ENCODE measurements around the gene FAM234B.

The FAM234B gene

DNA sequence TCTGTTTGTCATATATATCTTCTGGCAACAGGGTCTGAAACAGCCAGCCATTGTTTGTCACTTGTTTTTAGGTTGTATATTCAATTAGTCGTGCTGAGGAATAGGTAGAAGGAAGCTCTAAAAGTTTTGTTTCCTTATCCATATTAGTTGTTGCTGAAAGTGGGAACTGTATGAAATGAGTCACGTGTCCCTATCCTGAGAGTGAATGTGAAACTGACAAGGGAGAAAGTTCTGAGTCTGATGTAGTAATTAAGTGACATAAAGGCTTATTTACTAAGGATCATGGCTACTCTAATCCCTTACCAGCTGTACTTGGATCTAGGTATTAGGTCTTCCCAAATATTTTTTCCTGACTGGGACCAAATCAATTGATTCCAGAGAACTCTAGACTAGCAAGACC is 16.4 kb downstream of the FAM234B start:
- no peak overlapping the region for H3K4me3 ChIP-seq (ENCODE audit: low read depth, low read length)
- no peak for TF ChIP-seq CTCF (IDR thresholded peaks at IDR 0.05; ENCODE audit: borderline replicate concordance, insufficient read depth, low read depth, low read length)

DNA sequence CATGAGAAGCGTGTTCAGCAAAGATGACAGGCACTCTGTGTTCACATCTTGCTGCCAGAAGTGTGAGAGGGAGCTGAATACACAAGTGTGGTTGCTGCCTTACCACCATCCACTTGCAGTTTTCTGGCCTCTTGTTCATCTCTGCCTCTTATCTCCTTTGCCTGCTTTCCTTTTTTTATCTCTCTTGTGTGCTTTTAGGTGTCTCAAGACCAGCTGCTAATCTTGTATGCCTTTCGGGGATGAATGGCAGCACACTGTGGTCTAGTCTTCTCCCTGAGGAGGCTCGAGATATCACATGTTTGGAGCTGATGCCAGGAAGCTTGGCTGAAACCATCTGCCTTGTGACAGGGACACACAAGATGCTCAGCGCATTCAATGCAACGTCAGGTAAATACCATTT is 17.2 kb downstream of the FAM234B start:
- no peak overlapping the region for H3K4me3 ChIP-seq (ENCODE audit: low read depth, low read length)
- no peak for TF ChIP-seq CTCF (IDR thresholded peaks at IDR 0.05; ENCODE audit: borderline replicate concordance, insufficient read depth, low read depth, low read length)

- no peak overlapping the region for H3K4me3 ChIP-seq (ENCODE audit: low read depth, low read length)
- no peak for TF ChIP-seq CTCF (IDR thresholded peaks at IDR 0.05; ENCODE audit: borderline replicate concordance, insufficient read depth, low read depth, low read length)
Observed at GRCh38 chr12:13062669-13063068, 18.5 kb downstream of the FAM234B start.

- H3K4me3 ChIP-seq (ENCODE audit: low read depth, low read length), result no peak overlapping the region
- no peak for TF ChIP-seq CTCF (IDR thresholded peaks at IDR 0.05; ENCODE audit: borderline replicate concordance, insufficient read depth, low read depth, low read length)
Observed at GRCh38 chr12:13066014-13066413, 21.8 kb downstream of the FAM234B start.

DNA sequence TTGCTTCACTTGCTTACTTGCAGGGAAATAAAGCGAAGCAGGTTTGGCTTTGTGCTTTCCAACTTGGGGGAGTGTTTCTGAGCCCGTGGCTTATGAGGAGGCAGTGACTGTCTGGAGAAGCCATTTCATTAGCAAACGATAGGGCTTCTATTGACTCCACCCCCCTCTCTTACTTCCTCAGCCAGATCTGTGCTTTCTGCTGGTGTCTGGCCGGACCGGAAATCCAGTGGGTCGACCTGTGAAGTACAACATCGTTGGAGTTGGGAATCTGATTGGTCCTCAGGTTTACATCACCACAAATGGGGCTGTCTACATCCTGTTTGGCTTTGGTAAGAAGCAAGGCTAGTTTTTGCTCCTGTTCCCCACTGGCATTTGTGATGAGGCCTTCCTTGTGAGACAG is 22.3 kb downstream of the FAM234B start:
- H3K4me3 ChIP-seq (ENCODE audit: low read depth, low read length), result no peak overlapping the region
- no peak for TF ChIP-seq CTCF (IDR thresholded peaks at IDR 0.05; ENCODE audit: borderline replicate concordance, insufficient read depth, low read depth, low read length)

GRCh38 chr12:13067322-13067721 is 23.1 kb downstream of the FAM234B start:
- H3K4me3 ChIP-seq (ENCODE audit: low read depth, low read length), result no peak overlapping the region
- TF ChIP-seq CTCF (IDR thresholded peaks at IDR 0.05; ENCODE audit: borderline replicate concordance, insufficient read depth, low read depth, low read length), result no peak

DNA sequence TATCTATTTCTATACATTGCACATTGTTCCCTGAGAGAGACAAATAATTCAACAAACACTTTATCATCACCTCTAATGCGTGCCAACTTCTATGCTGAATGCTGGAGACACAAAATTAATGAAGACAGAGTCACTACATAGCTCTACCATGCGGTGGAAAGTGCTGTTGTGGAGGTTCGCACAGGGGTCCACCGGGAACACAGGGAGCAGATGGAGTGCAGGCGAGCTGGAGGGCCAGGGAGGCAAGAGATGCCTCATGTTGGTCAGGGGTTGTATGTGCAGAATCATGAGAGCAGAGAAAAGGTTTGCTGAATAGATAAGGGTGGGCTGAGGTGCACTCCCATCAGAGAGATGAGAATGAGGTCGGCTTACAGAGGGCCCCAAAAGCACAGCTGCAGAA is 25.2 kb downstream of the FAM234B start:
- TF ChIP-seq CTCF (IDR thresholded peaks at IDR 0.05; ENCODE audit: borderline replicate concordance, insufficient read depth, low read depth, low read length), result no peak
- no peak overlapping the region for H3K4me3 ChIP-seq (ENCODE audit: low read depth, low read length)
